ENCODE results near the gene SLC49A3.
"Not testable (repeated sequence)": the region's sequence is repeated elsewhere in the genome, so short reads cannot be mapped to it uniquely, and the experiment has no call there.

SLC49A3 gene

GRCh38 chr4:650951-651883 is 37.7 kb downstream of the SLC49A3 start:
- no peak for DNase-seq

GRCh38 chr4:650461-650860 is 38.5 kb downstream of the SLC49A3 start:
- no peak for DNase-seq

- no peak for DNase-seq
Observed at GRCh38 chr4:649751-650310, 39.1 kb downstream of the SLC49A3 start.

- DNase-seq: no peak
Observed at GRCh38 chr4:649293-649625, 39.7 kb downstream of the SLC49A3 start.

- no peak for DNase-seq
Observed at GRCh38 chr4:648579-649292, 40.2 kb downstream of the SLC49A3 start.

DNA sequence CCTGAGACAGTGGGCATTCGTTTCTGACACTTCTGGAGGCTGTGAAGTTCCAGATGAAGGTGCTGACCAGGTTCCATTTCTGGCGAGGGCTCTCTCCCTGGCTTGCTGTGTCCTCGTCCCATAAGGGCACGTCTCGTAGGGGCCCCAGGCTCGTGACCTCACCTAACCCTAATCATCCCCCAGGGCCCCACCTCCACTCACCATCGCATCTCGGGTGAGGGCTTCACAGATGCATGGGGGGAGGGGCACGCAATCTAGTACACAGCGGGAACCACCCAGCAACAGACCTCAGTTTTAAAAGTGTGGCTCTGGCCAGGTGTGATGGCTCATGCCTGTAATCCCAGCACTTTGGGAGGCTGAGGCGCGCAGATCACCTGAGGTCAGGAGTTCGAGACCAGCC is 41.5 kb downstream of the SLC49A3 start:
- no peak for DNase-seq

- DNase-seq: no peak
Observed at GRCh38 chr4:646460-646859, 42.5 kb downstream of the SLC49A3 start.

DNA sequence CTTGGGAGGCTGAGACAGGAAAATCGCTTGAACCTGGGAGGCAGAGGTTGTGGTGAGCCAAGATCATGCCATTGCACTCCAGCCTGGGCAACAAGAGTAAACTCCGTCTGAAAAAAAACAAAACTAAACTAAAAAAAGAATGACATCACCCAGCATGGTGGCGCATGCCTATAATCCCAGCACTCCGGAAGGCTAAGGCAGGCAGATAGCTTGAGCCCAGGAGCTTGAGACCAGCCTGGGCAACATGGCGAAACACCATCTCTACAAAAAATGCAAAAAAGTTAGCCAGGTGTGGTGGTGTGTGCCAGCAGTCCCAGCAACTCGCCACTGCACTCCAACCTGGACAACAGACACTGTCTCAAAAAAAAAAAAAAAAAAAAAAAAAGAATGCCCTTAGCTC is 46.6 kb downstream of the SLC49A3 start:
- not testable (repeated sequence) for DNase-seq

GRCh38 chr4:637536-638280 is 51.2 kb downstream of the SLC49A3 start:
- no peak for DNase-seq

GRCh38 chr4:636628-637159 is 52.3 kb downstream of the SLC49A3 start:
- DNase-seq: no peak

DNA sequence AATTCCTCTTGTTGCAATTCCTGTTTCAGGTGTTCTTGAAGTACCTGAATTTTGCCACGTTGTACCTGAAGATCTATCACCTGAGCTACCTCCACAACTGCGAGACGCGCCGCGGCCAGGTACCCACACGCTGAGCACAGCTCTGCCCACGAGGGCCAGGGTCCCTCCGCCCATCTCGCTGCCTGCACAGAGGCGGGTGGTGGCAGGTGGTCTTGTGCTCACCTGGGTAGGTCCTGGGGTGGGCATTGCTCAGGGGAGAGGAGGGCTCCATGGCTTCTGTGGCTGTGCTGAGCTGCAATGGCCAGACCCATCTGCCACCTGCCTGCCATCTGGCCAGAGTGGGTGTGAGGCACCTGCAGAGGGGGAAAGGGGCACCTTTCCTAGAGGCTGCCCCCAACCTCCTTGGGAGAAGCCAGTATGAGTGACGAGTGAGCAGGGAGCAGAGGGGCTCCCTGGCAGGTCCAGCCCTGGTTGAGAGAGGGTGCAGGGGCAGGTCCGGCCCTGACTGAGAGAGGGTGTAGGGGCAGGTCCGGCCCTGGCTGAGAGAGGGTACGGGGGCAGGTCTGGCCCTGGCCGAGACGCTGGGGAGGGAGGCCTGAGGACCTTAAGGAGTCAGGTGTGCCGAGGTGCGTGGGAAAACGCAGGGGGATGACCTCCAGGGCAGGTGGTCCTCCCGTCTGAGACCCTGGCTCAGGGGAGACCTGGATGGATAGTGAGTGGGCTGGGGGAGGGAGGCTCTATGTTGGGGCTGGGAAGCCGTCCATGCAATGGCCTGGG is 52.9 kb downstream of the SLC49A3 start:
- no peak for DNase-seq

DNA sequence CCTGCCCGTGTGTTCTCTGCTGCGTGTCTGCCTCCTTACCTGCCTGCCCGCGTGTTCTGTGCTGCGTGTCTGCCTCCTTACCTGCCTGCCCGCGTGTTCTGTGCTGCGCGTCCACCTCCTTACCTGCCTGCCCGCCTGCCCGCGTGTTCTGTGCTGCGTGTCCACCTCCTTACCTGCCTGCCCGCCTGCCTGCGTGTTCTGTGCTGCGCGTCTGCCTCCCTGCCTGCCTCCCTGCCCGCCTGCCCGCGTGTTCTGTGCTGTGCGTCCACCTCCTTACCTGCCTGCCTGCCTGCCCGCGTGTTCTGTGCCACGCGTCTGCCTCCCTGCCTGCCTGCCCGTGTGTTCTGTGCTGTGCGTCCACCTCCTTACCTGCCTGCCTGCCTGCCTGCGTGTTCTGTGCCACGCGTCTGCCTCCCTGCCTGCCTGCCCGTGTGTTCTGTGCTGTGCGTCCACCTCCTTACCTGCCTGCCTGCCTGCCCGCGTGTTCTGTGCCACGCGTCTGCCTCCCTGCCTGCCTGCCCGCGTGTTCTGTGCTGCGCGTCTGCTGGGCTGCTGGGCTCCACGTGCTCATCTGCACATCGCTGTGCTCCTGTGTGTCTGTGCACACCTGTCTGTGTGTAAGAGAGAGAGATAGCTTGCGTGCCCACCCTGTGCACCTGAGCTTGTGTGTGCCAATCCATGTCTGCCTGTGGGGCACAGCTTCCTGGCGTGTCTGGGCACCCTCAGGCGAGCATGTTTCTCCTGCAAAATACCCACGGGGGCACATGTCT is 53.7 kb downstream of the SLC49A3 start:
- DNase-seq: not testable (repeated sequence)

DNA sequence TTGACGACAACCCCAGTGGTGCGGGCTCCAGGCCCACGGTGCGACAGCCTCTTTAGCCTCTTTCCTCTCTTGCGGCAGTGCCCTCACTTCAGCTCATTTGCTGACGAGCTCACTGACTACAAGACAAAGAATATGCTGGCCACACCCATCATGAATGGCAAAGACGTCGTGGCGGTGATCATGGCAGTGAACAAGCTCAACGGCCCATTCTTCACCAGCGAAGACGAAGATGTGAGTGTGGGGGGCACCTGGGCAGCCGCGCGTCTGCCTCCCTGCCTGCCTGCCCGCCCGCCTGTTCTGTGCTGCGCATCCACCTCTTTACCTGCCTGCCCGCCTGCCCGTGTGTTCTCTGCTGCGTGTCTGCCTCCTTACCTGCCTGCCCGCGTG is 54.4 kb downstream of the SLC49A3 start:
- no peak for DNase-seq

- no peak for DNase-seq
Observed at GRCh38 chr4:633976-634598, 54.9 kb downstream of the SLC49A3 start.

DNA sequence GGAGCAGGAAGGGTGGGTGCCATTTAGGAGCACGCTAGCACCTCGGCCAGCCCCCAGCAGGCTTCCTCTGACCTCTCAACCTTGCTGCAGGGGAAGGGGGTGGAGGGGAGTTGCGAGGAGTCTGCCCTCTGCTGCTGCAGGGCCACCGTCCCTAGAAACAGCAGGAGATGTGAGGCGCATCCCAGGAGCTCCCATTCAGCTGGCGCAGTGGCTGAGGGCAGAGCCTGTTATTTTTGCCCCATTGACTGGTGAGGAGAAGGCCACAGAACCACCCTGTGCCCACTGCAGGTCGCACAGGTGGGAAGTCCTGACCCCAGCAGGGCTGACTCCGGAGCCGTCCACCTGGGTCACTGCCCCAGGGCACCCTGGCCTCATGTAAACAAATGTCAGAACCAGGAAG is 55.5 kb downstream of the SLC49A3 start:
- no peak for DNase-seq

DNA sequence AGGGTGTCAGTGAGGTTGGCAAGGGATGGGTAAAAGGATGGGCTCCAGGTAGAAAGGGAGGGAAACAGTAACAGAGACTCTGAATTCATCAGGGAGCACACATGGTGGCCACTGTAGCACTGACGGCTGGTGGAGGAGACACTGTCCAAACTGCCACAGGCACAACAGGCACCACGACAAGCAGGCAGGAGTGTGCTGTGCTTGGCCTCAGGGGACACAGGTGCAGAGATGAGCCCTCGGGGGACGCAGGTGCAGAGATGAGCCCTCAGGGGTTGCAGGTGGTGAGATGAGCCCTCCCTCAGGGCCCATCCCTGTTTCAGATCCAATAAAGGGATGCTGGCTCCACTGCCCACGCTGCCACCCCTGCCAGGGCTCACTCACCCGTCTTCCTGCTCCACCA is 56.0 kb downstream of the SLC49A3 start:
- DNase-seq: no peak

- no peak for DNase-seq
Observed at GRCh38 chr4:632196-632790, 56.7 kb downstream of the SLC49A3 start.

Data from Kasumi-1 (cell line).